Neuron (in vitro differentiated cells): ENCODE measurements around the gene HRH1.

Experiments
- H2AFZ ChIP-seq: one replicate; pipeline ENCODE4 v1.6.1; 2013; ENCODE audit warnings: low read depth, mild to moderate bottlenecking, inconsistent platforms, low read length, moderate library complexity
- H3K27me3 ChIP-seq: one replicate; pipeline ENCODE4 v1.6.1; 2013; ENCODE audit warnings: low read length; ENCODE audit not compliant: insufficient read depth
- H3K36me3 ChIP-seq: one replicate; pipeline ENCODE4 v1.6.1; 2013; ENCODE audit warnings: low read length; ENCODE audit not compliant: insufficient read depth
- H3K4me1 ChIP-seq: one replicate; pipeline ENCODE4 v1.6.1; 2013; ENCODE audit warnings: low read length; ENCODE audit not compliant: insufficient read depth
- H3K4me3 ChIP-seq: 2 replicates; pipeline ENCODE4 v1.5.1; 2013; ENCODE audit warnings: mild to moderate bottlenecking, low read length, moderate library complexity
- H3K9me3 ChIP-seq: one replicate; pipeline ENCODE4 v1.6.1; 2013; ENCODE audit warnings: low read length

HRH1 gene

GRCh38 chr3:11132861-11133260 is 21.4 kb upstream of the HRH1 start:
- Histone ChIP-seq H3K4me1 (no peaks in the 10 kb centered on the region), H3K36me3 (no peaks in the 10 kb centered on the region), H2AFZ (no peak overlapping the region), H3K27me3 (no peaks in the 10 kb centered on the region), H3K9me3 (no peaks in the 10 kb centered on the region), H3K4me3 (no peak overlapping the region)

DNA sequence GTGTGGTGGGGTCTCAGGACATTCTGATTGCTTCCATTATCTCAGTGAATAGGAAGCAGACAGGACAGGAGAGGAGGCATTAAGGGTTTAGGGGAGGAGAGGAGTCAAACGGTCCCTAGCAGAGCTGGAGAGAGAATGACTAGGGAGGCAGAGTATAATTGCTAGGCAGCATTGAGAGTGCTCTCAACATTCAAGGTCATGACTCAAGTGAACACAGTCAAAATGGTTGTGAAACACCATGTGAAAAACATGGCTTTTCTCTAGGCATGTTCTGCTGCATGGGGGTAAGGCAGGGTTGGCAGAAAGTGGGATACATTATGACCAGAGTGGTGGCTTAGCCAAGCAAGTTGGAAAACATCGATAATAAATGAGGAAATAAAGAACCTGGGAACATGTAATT is 19.5 kb upstream of the HRH1 start:
- Histone ChIP-seq H3K36me3 (no peaks in the 10 kb centered on the region), H3K4me1 (no peaks in the 10 kb centered on the region), H3K9me3 (no peaks in the 10 kb centered on the region), H2AFZ (no peak overlapping the region), H3K27me3 (no peaks in the 10 kb centered on the region), H3K4me3 (no peak overlapping the region)

- Histone ChIP-seq H3K36me3 (no peaks in the 10 kb centered on the region), H3K27me3 (no peaks in the 10 kb centered on the region), H3K4me3 (no peak overlapping the region), H2AFZ (no peak overlapping the region), H3K4me1 (no peaks in the 10 kb centered on the region), H3K9me3 (no peaks in the 10 kb centered on the region)
Measured at GRCh38 chr3:11136116-11136515, 18.2 kb upstream of the HRH1 start.

DNA sequence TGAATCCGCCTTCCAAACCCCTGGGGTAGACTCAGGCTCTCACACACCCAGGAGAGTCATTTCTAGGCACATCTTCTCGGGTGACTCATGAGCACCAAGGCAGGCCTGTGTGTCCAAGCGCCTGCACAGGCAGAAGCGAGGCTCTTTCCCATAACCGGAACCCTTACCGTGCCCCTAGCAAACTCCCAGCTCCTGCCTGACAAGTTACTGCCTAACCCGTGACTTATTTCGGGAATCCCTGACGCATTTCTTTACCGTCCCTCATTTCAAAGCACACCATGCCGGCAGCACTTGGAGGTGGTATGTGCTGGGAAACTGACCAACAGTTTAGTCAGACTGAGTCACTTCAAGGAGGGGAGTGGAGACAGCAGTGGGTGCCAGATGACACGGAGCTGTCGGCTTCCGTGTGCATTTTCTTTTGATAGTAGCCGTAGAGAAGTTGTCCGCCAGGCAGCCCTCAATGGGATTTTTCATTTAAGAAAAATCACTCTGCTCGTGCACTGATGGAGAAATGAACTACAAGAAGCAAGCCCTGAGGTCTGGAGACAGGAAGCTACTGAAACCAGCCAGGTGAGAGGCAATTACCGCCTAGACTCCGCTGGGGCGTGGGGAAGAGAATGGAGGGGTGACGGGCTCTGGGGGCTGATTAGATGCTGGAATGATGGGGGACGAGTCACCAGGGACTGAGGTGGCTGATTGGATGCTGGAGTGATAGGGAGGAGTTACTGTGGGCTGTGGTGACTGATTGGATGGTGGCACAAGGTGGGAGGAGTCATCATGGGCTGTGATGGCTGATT is 17.3 kb upstream of the HRH1 start:
- no peaks in the 10 kb centered on the region for H3K36me3 ChIP-seq
- H3K4me3 ChIP-seq: no peak overlapping the region
- no peak overlapping the region for H2AFZ ChIP-seq
- no peaks in the 10 kb centered on the region for H3K27me3 ChIP-seq
- no peaks in the 10 kb centered on the region for H3K4me1 ChIP-seq
- H3K9me3 ChIP-seq: no peaks in the 10 kb centered on the region

DNA sequence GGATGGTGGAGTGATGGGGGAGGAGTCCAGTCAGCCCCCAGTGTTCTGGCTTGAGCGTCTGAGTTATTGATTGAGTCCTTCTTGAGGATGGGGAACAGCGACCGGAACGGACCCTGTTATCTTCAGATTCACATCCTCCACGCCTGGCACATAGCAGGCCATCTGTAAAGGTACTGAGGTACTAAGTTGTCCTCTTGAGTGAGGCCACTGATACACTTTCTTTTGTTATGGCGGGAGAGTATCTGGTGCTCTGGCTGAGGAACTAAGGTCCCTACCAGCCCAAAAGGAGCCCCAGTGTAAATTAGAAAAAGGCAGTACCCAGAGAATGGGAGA is 16.7 kb upstream of the HRH1 start:
- no peak overlapping the region for H2AFZ ChIP-seq
- no peaks in the 10 kb centered on the region for H3K36me3 ChIP-seq
- no peak overlapping the region for H3K4me3 ChIP-seq
- no peaks in the 10 kb centered on the region for H3K9me3 ChIP-seq
- no peaks in the 10 kb centered on the region for H3K4me1 ChIP-seq
- no peaks in the 10 kb centered on the region for H3K27me3 ChIP-seq

GRCh38 chr3:11138371-11138770 is 15.9 kb upstream of the HRH1 start:
- Histone ChIP-seq H3K4me1 (no peaks in the 10 kb centered on the region), H3K27me3 (no peaks in the 10 kb centered on the region), H3K36me3 (no peaks in the 10 kb centered on the region), H2AFZ (no peak overlapping the region), H3K9me3 (no peaks in the 10 kb centered on the region), H3K4me3 (no peak overlapping the region)

GRCh38 chr3:11140030-11140712 is 14.1 kb upstream of the HRH1 start:
- Histone ChIP-seq H3K4me3 (no peak overlapping the region), H3K36me3 (no peaks in the 10 kb centered on the region), H3K4me1 (no peaks in the 10 kb centered on the region), H2AFZ (no peak overlapping the region), H3K27me3 (no peaks in the 10 kb centered on the region), H3K9me3 (no peaks in the 10 kb centered on the region)

DNA sequence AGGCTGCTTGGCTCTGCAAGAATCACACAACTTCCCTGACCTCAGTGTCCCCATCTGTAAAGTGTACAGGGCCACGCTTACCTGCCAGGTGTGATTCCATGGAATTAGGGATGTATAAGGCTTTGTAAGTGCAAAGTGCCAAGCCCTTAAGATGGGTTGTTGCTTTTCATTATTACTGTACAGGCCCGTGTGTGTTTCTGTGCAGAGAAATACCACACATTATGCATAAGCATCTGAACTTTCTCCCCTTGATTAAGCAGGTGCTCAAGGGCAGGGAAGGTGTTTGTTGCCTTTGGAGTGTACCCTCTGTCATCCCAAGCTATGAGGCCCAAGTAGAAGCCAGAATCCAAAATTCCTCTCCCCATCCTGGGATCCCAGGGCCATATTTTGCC is 13.6 kb upstream of the HRH1 start:
- no peaks in the 10 kb centered on the region for H3K36me3 ChIP-seq
- no peaks in the 10 kb centered on the region for H3K4me1 ChIP-seq
- no peak overlapping the region for H3K4me3 ChIP-seq
- no peaks in the 10 kb centered on the region for H3K27me3 ChIP-seq
- H2AFZ ChIP-seq: no peak overlapping the region
- H3K9me3 ChIP-seq: no peaks in the 10 kb centered on the region

DNA sequence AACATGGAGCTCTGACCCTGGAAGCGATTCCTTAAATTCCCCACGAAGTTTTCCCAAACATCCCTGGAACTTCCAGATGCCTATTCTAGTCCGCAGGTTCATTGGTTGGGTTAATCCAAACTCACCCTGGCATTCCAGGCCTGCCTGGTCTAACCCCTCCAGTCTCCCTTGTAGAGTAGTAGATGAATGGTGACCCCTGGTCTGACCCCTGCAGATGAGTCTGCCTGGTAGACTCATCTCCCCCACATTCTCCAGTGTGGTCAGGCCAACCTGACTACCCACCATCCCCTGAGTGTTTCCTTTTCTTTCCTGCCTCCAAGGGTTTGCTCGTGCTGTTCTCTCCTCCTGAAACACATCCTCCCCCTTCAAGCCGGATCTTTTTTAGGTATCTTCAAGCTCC is 10.8 kb upstream of the HRH1 start:
- H3K27me3 ChIP-seq: no peaks in the 10 kb centered on the region
- H3K4me3 ChIP-seq: no peak overlapping the region
- no peaks in the 10 kb centered on the region for H3K4me1 ChIP-seq
- H2AFZ ChIP-seq: no peak overlapping the region
- H3K9me3 ChIP-seq: no peaks in the 10 kb centered on the region
- no peaks in the 10 kb centered on the region for H3K36me3 ChIP-seq

- H3K4me3 ChIP-seq: no peak overlapping the region
Measured at GRCh38 chr3:11144996-11145395, 9.3 kb upstream of the HRH1 start.

GRCh38 chr3:11145888-11146287 is 8.4 kb upstream of the HRH1 start:
- no peaks in the 10 kb centered on the region for H3K36me3 ChIP-seq

More at GRCh38 chr3:11144996-11145395, 9.3 kb upstream of the HRH1 start:
- Histone ChIP-seq H3K9me3 (no peaks in the 10 kb centered on the region), H2AFZ (no peak overlapping the region), H3K4me1 (no peaks in the 10 kb centered on the region), H3K36me3 (no peaks in the 10 kb centered on the region), H3K27me3 (no peaks in the 10 kb centered on the region)

GRCh38 chr3:11146773-11147660 is 7.3 kb upstream of the HRH1 start:
- H2AFZ ChIP-seq: no peak overlapping the region
- H3K9me3 ChIP-seq: no peaks in the 10 kb centered on the region
- H3K27me3 ChIP-seq: peaks cover 13% of the 10 kb centered on the region
- H3K36me3 ChIP-seq: no peaks in the 10 kb centered on the region
- H3K4me3 ChIP-seq: no peak overlapping the region
- no peaks in the 10 kb centered on the region for H3K4me1 ChIP-seq

More at GRCh38 chr3:11145888-11146287, 8.4 kb upstream of the HRH1 start:
- Histone ChIP-seq H3K9me3 (no peaks in the 10 kb centered on the region), H3K4me1 (no peaks in the 10 kb centered on the region), H3K27me3 (peaks cover 3% of the 10 kb centered on the region), H2AFZ (no peak overlapping the region), H3K4me3 (no peak overlapping the region)

DNA sequence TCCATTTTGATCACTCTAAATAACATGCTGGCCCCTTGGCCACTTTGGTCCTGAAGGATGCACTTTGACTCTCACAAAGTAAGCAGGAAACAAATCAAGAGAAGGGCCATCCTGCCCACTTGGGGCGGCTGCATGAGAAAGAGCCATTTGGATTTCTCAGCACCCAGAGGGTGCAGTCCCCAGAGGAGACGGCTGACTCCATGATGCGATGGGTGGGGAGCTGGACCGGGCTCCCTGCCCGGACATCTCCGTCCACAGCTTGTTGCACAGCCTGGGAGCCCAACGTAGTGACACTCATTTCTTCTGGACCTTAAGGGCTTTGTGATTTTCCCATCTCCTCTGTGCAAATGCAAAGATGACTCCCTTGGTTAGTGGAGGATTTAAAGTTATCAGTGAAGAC is 4.0 kb upstream of the HRH1 start:
- H3K9me3 ChIP-seq: no peaks in the 10 kb centered on the region
- H3K27me3 ChIP-seq: peaks cover 42% of the 10 kb centered on the region
- peaks cover 7% of the 10 kb centered on the region for H3K4me1 ChIP-seq
- no peak overlapping the region for H3K4me3 ChIP-seq
- H2AFZ ChIP-seq: no peak overlapping the region
- H3K36me3 ChIP-seq: no peaks in the 10 kb centered on the region
